HG03135 (cell line): Measurements from ENCODE around the gene TNK2.
"Not testable (repeated sequence)": the region's sequence is repeated elsewhere in the genome, so short reads cannot be mapped to it uniquely, and the experiment has no call there.

ENCODE experiments used
- ATAC-seq: cut with Tn5 transposase; IDR thresholded peaks from one replicate; pipeline ENCODE4 v1.9.1; 2021; ENCODE audit warnings: mild to moderate bottlenecking, moderate library complexity; ENCODE audit not compliant: unreplicated experiment

Gene TNK2

DNA sequence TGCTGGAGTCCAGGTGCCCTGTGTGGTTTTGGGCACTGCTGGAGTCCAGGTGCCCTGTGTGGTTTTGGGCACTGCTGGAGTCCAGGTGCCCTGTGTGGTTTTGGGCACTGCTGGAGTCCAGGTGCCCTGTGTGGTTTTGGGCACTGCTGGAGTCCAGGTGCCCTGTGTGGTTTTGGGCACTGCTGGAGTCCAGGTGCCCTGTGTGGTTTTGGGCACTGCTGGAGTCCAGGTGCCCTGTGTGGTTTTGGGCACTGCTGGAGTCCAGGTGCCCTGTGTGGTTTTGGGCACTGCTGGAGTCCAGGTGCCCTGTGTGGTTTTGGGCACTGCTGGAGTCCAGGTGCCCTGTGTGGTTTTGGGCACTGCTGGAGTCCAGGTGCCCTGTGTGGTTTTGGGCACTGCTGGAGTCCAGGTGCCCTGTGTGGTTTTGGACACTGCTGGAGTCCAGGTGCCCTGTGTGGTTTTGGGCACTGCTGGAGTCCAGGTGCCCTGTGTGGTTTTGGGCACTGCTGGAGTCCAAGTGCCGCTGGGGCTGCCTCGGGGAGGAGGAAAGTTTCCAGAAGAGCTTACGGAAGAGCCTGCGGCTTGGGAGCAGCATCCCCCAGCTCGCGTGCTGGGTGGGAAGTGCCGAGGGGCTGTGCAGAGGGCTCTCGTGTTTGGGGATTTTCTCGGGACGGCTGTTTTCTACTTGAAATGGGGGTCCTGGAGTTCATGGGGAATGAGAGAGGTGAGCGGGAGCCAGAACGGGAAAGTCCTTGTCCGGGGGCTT, 83.7 kb downstream of the TNK2 start:
- ATAC-seq, result not testable (repeated sequence)

DNA sequence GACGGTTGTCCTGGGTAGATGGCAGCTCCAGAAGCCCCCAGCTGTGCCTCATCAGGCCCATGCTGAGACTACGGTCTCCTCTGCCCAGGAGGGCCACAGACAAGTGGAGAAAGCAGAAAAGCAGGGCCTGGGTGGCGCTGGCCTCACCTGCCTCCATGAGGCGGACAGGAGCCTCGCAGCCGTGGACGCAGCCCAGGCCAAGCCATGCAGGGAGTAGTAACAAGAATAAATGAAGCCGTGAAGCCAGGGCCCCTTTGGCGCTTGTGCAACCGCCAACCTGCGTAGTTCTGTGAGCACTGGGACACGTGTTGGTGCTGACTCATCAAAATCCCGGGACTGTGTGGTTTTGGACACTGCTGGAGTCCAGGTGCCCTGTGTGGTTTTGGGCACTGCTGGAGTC, 84.4 kb downstream of the TNK2 start:
- no peak for ATAC-seq

DNA sequence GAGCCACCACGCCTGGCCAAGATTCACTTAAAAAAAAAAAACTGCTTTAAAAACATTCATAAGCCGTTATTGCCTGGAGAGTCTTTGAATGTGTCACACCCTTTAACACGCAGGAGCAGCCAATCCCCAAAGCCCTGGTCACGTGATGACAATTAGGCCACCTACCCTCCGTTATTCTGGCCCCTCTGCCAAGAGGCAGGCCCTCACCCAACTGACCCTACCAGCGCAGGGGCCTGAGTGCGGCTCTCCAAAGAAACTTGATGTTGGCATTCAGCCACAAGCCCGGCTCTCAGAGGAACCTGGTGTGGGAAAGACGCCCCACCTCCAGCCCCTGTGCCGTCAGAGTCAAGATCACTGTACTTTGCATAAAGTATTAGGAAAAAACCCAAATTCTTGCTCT, 85.1 kb downstream of the TNK2 start:
- ATAC-seq, result no peak

DNA sequence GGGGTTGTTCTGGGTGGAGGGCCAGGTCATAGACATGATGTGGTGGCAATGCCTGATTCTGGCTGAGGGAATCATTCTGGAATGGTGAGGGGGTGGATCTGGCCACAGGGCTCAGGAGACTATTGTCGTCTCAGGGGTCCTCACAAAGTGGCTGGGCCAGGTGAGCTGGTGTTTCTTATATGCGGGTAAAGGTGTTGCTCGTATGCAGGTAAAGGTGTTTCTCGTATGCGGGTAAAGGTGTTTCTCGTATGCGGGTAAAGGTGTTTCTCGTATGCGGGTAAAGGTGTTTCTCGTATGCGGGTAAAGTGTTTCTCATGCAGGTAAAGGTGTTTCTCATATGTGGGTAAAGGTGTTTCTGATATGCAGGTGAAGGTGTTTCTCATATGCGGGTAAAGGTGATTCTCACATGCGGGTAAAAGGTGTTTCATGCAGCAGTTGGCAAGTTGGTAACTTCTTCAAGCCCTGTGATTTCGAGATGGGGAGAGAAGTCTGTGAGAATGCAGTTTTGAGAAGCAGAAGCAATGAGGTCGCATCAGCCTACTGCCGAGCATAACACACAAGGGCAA, 86.1 kb downstream of the TNK2 start:
- no peak for ATAC-seq

DNA sequence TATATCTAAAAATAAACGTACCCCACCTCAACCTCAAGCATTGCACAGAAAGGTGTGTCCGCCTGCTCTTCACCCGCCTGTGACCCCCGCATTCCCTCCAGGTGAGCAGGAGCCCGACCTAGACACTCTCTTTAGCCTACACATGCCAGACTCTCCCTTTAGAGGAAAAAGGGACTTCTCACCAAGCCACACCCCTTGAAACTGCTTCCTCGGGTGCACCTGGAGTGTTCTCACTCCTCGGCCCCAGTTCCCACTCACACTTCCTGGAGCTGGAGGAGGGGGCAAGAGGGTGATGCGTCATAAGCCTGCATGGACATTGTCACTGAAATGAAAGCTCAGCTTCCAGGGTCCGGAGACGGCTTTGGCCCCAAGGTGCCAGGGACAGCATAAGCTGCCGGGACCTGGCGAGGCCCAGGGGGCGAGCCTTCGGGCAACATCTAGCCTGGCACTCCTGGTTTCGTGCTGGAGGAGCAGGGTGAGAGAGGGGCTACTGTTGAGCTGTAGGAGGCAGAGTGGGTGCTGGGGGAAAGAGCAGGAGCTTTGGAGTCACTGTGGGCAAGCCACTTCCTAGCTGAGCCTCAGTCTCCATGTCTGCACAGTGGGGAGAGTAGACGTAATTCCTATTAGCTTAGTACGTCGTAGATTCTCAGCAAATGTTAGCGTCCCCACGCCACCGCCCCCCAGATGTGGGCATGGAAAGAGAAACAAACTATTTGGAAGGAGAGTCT, 86.8 kb downstream of the TNK2 start:
- ATAC-seq, result no peak

DNA sequence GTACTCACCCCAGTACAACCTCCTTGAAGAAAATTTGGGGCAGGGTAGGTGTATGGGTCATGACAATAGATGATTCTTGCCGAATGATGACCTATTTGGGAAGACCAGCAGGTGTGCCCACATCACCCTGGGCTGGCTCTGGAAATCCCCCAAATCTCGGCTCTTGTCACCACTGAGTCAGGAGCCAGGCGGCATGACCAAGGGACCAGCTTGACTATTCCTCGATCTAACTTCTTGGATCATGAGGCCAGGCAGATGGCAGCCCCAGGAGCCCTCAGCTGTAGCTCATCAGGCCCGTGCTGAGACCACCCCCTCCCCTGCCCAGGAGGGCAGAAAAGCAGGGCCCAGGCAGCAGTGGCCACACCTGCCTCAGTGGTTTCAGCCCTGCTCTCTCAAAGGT, 87.5 kb downstream of the TNK2 start:
- no peak for ATAC-seq

DNA sequence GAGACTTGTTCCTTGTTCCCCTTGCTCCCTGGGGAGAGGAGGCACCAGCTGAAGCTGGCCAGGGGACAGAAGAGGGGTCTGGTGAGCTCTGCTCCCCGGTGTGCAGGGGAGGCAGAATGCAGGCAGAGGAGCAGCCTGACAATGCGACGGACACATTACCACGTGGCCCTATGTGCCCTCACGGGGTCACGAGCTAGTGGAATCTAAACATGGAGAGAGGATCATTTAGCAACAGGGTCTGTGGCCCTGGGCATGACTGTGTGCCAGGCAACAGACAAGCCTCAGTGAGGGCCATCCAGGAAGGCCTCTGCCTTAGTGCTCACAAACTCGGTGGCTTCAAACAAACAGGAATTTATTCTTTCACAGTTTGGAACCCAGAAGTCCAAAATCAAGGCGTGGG, 88.2 kb downstream of the TNK2 start:
- ATAC-seq, result no peak

DNA sequence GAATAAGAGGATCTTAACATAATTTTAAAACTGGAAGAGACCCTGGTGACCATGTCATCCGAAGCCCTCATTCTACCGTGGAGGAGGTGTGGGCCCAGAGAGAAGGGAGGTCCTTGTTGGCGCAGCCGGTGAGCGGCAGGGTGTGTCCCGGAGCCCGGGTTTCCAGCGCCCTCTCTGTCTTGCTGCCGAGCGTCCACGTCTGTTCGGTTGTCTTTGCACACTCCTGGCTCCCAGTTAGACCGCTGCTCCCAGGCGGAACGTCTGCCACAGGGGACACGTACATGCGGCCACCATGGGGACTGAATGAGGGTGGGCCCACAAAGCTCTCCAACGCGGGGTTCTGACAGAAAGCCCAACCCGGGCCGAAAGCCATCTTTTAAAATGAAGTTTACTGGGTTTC, 90.0 kb downstream of the TNK2 start:
- no peak for ATAC-seq

DNA sequence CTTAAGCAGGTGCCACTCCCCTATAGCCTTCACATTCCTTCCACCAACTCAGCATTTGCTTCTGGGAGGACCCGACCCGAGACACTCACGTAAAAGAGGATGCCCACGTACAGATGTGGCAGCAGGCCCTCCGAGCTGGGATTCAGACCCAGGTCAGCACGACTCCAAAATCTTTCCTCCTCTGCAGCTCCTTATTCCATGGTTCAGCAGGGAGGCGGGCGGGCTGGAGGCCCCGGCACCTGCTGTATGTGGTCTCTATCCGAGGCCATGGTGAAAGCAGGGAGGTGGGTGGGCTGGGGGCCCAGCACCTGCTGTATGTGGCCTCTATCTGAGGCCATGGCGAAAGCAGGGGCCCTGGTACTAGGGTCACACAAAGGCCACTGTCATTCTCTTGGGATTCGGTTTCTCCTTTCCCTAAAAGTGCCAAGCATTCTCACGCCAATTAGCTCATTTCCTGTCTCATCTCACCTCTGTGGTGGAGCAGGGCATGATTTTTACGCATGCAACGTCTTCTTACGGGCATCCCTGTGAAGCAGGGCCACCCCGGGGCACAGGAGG, 90.7 kb downstream of the TNK2 start:
- no peak for ATAC-seq

DNA sequence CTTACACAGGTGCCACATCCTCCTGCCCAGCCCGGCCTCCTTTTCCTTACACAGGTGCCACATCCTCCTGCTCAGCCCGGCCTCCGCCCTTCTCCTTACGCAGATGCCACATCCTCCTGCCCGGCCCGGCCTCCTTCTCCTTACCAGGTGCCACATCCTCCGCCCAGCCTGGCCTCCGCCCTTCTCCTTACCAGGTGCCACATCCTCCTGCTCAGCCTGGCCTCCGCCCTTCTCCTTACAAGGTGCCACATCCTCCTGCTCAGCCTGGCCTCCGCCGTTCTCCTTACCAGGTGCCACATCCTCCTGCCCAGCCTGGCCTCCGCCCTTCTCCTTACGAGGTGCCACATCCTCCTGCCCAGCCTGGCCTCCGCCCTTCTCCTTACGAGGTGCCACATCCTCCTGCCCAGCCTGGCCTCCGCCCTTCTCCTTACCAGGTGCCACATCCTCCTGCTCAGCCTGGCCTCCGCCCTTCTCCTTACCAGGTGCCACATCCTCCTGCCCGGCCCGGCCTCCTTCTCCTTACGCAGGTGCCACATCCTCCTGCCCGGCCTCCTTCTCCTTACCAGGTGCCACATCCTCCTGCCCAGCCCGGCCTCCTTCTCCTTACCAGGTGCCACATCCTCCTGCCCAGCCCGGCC, 92.0 kb downstream of the TNK2 start:
- ATAC-seq, result not testable (repeated sequence)

DNA sequence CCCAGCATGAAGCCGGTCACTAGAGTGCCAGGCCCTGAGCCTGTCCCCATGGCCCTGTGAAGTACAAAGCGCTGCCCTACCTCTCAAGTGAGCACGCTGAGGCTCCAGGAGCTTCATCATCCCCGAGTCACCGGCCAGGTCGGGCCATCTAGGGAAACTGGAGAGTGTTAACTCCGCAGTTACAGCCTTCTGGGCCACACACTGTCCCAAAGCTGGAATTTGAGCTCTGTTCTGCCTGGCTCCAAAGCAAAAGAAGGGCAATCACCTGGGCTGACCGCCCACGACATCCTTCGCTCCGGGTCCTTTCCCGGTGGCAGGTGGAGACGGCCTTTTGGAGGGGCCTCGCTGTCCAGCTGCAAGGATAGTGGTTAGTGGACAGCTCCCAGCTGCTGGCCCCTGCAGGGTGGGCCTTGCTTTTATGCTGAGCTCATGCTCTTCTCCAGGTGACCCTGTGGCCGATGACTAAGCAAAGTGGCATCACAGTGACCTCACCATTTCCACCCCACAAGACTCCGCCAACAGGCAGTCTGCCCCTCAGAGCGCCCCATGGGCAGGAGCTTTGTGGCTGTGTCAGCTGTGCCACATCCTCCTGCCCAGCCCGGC, 93.1 kb downstream of the TNK2 start:
- no peak for ATAC-seq

DNA sequence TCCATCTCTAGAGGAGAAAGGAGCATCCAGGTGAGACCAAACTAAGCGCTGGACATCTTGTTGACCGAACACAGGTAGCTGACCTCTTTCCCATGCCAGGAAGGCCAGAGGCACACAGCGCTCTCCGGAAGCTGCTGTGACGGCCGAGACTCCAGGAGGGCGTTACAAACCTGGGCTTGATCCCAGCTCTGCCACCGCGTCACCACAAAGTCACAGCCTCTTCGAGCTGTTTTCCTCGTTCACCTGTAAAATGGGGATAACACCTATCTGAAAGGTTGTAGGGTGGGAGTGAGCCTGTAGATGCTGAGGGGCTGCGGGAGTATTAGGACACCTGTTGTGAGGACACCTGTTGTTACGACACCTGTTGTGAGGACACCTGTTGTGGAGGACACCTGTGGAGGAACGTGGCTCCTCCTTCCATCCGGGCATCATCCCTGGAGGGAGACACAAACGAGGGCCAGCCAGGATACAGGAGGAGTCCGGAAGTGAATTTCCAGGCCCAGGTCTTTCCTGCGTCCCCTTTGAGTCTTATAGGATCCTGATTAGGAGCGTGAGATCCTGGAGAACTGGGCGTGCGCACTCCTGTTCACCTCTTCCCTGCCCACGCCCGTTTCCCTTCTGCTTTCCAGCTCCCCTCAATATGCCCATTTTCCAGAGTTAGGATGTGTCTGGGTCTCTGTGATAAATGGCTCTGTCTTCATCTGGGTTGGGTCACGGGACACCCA, 94.3 kb downstream of the TNK2 start:
- ATAC-seq, result no peak
